Measurements from ENCODE around the gene LST1.

LST1 gene

DNA sequence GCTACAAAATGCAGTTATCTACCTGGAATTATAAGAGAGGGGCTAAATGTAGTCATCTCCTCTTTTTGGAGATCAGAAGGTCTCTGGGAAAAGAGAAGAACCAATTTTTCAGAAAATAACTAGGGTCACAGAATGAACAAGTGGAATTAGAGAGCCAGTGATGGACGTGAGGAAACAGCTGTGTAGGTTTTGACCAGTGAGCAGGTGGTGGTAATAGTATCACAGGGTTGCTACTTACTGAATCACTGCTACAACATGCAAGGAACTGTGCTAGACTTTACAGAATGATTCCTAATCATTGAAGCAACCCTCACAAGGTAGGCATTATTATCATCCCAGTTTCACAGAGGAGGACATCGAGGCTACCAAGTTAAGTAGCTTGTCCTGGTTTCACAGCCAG, 41.4 kb upstream of the LST1 start:
- in situ Hi-C loops (cut with HindIII; ENCODE audit: low sequenced_read_pairs), result no loop called here
- TF ChIP-seq, protein P1, sequence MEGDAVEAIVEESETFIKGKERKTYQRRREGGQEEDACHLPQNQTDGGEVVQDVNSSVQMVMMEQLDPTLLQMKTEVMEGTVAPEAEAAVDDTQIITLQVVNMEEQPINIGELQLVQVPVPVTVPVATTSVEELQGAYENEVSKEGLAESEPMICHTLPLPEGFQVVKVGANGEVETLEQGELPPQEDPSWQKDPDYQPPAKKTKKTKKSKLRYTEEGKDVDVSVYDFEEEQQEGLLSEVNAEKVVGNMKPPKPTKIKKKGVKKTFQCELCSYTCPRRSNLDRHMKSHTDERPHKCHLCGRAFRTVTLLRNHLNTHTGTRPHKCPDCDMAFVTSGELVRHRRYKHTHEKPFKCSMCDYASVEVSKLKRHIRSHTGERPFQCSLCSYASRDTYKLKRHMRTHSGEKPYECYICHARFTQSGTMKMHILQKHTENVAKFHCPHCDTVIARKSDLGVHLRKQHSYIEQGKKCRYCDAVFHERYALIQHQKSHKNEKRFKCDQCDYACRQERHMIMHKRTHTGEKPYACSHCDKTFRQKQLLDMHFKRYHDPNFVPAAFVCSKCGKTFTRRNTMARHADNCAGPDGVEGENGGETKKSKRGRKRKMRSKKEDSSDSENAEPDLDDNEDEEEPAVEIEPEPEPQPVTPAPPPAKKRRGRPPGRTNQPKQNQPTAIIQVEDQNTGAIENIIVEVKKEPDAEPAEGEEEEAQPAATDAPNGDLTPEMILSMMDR (IDR thresholded peaks at IDR 0.05; ENCODE audit: low read depth, low read length), result no peak
- H3K4me3 ChIP-seq (ENCODE audit: low read depth, low read length), result no peak overlapping the region
- DNase-seq (ENCODE audit: low read depth, low spot score), result no peak

- DNase-seq (ENCODE audit: low read depth, low spot score), result no peak
- in situ Hi-C loops (cut with HindIII; ENCODE audit: low sequenced_read_pairs), result no loop called here
- no peak overlapping the region for H3K4me3 ChIP-seq (ENCODE audit: low read depth, low read length)
- TF ChIP-seq, protein P1 (IDR thresholded peaks at IDR 0.05; ENCODE audit: low read depth, low read length), result no peak
These were observed 40.8 kb upstream of the LST1 start for GRCh38 chr6:31545291-31545690.

DNA sequence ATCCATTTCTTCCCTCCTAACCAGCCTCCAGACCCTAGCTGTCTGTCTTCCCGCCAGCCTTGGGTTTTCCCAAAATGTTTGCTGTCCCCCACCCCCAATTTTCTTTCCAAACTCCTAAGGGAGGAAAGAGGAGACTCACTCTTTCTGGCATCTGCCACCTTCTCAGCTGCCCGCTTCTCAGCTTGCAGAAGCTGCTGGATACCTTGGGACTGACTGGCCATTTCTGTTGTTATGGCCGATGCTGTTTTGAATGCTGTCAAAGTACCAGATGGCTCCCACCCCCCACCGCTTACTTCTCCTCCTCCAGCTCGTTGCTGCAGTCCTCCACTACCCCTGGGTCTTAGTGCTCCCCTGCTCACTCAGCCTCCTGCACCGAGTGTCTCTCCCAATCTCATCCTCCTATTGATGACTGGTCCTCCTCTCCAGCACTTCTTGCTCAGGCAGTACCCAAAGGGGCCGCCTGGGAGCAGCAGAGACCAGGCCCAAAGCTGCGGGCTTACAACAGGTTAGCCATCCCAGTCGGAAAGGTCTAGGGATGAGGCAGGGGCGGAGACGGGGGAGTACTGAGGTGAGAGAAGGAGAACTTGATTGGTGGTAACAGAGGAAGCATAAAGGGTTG, 39.6 kb upstream of the LST1 start, which contains the start of gene ATP6V1G2:
TSS of gene ATP6V1G2 (minus strand) at position 270 of the 619 bp plus-strand sequence. CDS start at position 221, 49 bp downstream.
- DNase-seq (ENCODE audit: low read depth, low spot score), result peak; percentile 96
- TF ChIP-seq, protein P1 (IDR thresholded peaks at IDR 0.05; ENCODE audit: low read depth, low read length), result peak; percentile 100
- in situ Hi-C loops (cut with HindIII; ENCODE audit: low sequenced_read_pairs), result no loop called here
- H3K4me3 ChIP-seq (ENCODE audit: low read depth, low read length), result peak within 1 kb of the TSS; percentile 55

DNA sequence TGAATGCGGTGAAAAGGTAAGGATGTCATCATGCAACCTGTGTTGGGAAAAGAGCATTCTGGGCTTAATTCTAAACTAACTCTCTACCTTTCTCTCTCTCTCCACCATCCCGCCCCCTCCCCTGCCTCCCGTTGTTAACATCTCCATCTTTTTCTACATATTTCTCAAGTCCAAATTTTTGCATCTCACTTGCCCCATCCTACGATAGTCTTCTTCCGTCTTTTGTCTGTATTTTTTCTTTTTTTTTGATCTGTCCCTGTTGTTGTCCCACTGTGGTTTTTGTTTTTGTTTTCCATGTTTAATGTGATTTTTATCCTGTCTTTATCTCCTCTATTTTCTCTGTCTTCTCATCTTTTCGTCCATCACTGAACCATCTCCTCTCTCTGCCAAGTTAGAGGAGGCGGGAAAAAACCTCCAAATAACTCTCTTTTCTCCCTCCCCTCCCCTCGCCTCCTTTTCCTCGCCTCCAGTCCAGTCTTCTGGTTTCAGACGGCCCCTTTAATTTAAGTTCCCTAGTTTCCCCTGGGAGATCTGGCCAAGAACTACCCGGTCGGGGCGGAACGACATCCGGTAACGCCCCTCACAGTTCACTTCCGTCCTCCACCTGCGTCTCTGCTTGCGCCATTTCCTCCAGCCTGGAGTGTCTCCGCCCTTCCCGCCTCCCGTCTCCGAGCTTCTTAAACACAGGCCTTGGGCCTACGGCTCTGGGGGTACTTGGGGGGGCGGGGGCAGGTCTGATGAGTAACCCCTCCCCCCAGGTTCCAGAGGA, 38.9 kb upstream of the LST1 start, which contains the start of gene NFKBIL1:
TSS of gene NFKBIL1 (plus strand) at position 651 of the 769 bp plus-strand sequence. CDS start at position 738, 87 bp downstream.
- peak within 1 kb of the TSS; percentile 55 for H3K4me3 ChIP-seq (ENCODE audit: low read depth, low read length)
- TF ChIP-seq, protein P1 (IDR thresholded peaks at IDR 0.05; ENCODE audit: low read depth, low read length), result no peak
- in situ Hi-C loops (cut with HindIII; ENCODE audit: low sequenced_read_pairs), result no loop called here
- DNase-seq (ENCODE audit: low read depth, low spot score), result peak; percentile 99

DNA sequence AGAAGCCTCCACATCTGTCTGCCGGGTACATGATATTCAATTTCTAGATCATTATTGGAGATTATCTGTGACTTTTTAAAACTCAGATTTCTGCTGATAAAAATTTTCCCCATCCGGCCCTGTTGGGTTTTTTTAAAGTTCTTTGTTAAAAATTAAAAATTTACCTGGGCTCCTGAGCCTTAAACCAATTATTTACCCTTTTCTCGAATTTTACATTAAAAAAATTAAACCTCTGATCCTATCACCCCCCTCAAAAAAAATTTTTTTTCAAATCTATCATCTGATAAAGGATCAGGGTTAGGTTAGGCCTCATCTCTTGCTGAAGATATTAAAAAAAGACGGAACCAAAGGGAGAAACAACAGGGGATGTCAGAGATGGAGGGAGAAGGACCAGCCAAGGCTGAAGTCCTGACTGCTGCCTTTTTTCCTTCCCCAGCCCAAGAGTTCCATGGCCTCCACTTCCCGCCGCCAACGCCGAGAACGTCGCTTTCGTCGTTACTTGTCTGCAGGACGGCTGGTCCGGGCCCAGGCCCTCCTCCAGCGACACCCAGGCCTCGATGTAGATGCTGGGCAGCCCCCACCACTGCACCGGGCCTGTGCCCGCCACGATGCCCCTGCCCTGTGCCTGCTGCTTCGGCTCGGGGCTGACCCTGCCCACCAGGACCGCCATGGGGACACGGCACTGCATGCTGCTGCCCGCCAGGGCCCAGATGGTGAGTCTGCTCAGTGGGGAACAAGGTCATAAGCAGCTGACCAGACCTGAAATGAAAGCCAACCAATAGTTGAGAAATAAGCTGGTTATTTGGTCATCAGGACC, 38.1 kb upstream of the LST1 start:
- peak overlapping the region; percentile 55 for H3K4me3 ChIP-seq (ENCODE audit: low read depth, low read length)
- no peak for DNase-seq (ENCODE audit: low read depth, low spot score)
- in situ Hi-C loops (cut with HindIII; ENCODE audit: low sequenced_read_pairs), result no loop called here
- TF ChIP-seq, protein P1 (IDR thresholded peaks at IDR 0.05; ENCODE audit: low read depth, low read length), result no peak

- TF ChIP-seq, protein P1 (IDR thresholded peaks at IDR 0.05; ENCODE audit: low read depth, low read length), result no peak
- in situ Hi-C loops (cut with HindIII; ENCODE audit: low sequenced_read_pairs), result no loop called here
- H3K4me3 ChIP-seq (ENCODE audit: low read depth, low read length), result no peak overlapping the region
- no peak for DNase-seq (ENCODE audit: low read depth, low spot score)
These were observed 37.6 kb upstream of the LST1 start for GRCh38 chr6:31548544-31548873.
